Measurements from ENCODE around the gene ULK1. TPM values are rescaled to one million over a fixed set of nuclear protein-coding genes. Genes with fewer than 3 reads are reported as not detected.
"Not testable (repeated sequence)": the region's sequence is repeated elsewhere in the genome, so short reads cannot be mapped to it uniquely, and the experiment has no call there.

The ULK1 gene
- total and polyA plus RNA-seq, 3 experiments from 2014 or later: 0.98 to 22.8 (median 18.7) TPM

DNA sequence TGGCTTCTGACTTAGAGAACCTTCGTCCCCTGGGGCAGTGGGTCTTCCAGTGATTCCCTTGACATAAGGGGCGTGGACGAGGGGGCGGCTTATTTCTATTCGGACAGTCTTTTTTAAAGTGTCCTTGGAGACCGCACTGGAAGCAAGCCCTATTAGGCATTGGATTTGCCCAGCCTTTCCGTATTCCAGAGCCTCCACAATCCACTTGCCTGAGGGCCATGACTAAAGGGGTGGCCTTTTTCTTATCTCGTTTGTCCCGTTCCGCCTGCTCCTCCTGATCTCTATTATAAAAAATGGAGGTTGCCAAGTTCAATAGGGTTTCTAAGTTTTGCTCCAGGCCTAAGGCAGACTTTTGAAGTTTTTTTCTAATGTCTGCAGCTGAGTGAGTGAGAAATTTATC, 17.2 kb upstream of the ULK1 start:
- POLR2A ChIA-PET; H3K36me3 ChIP-seq (ENCODE audit: insufficient read depth, low read length); H3K9me3 ChIP-seq (ENCODE audit: low read length); H3K4me3 Mint-ChIP-seq; H3K4me1 Mint-ChIP-seq; CTCF ChIA-PET; H3K9me3 Mint-ChIP-seq; H3K36me3 Mint-ChIP-seq; H3K4me1 ChIP-seq (ENCODE audit: insufficient read depth, low read length); H3K27ac ChIP-seq (ENCODE audit: low read depth, low read length); H3K27me3 ChIP-seq (ENCODE audit: insufficient read depth, low read length, poor library complexity, severe bottlenecking); H3K4me3 ChIP-seq (ENCODE audit: low read length); DNase-seq: not testable (repeated sequence)
- peak overlapping the region in 1 of 8 donors; percentile 23 for H3K27ac Mint-ChIP-seq
- peaks cover 1 to 13% of the 10 kb centered on the region in 2 donors for H3K27me3 Mint-ChIP-seq

DNA sequence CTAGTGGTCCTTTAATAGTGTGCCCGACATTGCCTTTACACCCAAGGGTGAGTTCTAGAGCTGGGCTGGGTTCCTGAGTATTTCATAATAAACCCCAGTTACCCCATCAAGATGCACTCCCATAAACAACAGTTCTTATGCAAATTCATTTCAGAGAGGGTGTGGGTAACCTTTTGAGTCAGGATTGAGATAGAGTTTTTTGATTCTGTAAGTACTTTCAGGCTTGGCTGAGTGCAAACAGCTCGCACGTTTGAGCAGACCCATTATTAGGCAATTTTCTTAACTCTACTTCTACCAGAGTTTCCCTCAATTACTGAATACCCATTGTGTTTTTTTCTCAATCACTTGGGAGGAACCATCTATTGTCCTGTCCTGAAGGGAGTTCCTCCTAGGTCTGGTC, 16.0 kb upstream of the ULK1 start:
- H3K9me3 Mint-ChIP-seq; H3K9me3 ChIP-seq (ENCODE audit: low read length); H3K4me3 Mint-ChIP-seq; H3K27ac ChIP-seq (ENCODE audit: low read depth, low read length); H3K36me3 Mint-ChIP-seq; H3K36me3 ChIP-seq (ENCODE audit: insufficient read depth, low read length); CTCF ChIA-PET; H3K4me1 Mint-ChIP-seq; H3K27me3 ChIP-seq (ENCODE audit: insufficient read depth, low read length, poor library complexity, severe bottlenecking); DNase-seq; H3K27ac Mint-ChIP-seq; H3K4me1 ChIP-seq (ENCODE audit: insufficient read depth, low read length); POLR2A ChIA-PET; H3K4me3 ChIP-seq (ENCODE audit: low read length): not testable (repeated sequence)
- peaks cover 5 to 13% of the 10 kb centered on the region in 2 donors for H3K27me3 Mint-ChIP-seq

DNA sequence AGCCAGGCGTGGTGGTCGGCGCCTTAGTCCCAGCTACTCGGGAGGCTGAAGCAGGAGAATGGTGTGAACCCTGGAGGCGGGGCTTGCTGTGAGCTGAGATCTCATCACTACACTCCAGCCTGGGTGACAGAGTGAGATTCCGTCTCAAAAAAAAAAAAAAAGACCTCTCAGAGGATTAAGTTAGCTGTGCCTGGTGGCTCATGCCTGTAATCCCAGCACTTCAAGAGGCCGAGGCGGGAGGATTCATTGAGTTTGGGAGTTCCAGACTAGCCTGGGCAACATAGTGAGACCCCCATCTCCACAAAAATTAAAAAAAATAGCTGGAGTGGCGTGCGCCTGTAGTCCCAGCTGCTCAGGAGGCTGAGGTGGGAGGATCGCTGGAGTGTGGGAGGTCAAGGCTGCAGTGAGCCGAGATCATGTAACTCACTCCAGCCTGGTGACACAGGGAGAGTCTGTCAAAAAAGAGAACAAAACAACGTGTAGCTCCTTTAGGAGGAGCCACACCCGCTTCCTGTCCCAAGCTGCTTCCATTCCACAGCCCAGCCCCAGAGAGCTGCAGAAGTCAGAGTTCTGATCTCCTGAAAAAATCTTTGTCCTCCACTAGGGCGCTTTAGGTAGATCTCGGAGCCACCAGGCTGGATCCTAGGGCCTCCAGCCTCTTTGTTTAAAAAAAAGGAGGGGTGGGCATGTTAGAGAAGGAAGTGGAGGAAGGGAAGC, 11.5 kb upstream of the ULK1 start:
- H3K27me3 Mint-ChIP-seq: peaks cover 3 to 10% of the 10 kb centered on the region in 2 donors

DNA sequence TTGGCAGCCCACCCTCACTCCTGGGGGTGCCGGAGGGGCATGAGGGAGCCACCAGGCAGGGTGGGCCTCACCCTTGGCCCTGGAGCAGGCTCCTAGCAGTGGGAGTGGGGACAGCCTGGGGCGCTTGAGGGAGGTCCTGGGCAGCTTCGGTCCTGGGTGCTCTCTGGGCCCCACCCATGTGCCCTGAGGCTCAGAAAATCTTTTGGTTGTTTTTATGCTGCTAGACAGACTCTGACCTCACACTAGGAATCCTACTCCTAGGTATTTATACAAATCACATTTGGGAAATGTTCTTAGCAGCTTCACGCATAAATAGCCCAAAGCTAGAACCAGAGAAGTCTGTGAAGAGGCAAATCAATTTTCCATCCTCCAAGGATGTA, 10.9 kb upstream of the ULK1 start:
- no peaks in the 10 kb centered on the region for H3K27me3 ChIP-seq (ENCODE audit: insufficient read depth, low read length, poor library complexity, severe bottlenecking)
- POLR2A ChIA-PET: no interaction called here
- DNase-seq: no peak
- no peak overlapping the region for H3K27ac Mint-ChIP-seq
- H3K27ac ChIP-seq (ENCODE audit: low read depth, low read length): no peak overlapping the region
- CTCF ChIA-PET: no interaction called here
- peaks cover 3 to 10% of the 10 kb centered on the region in 2 donors for H3K27me3 Mint-ChIP-seq
- H3K4me3 Mint-ChIP-seq: no peak overlapping the region
- no peaks in the 10 kb centered on the region for H3K9me3 ChIP-seq (ENCODE audit: low read length)
- H3K36me3 ChIP-seq (ENCODE audit: insufficient read depth, low read length): no peaks in the 10 kb centered on the region
- peaks cover 0 to 7% (median 5%) of the 10 kb centered on the region in 5 donors for H3K9me3 Mint-ChIP-seq
- no peaks in the 10 kb centered on the region for H3K4me1 ChIP-seq (ENCODE audit: insufficient read depth, low read length)
- H3K4me3 ChIP-seq (ENCODE audit: low read length): no peak overlapping the region
- H3K4me1 Mint-ChIP-seq: no peaks in the 10 kb centered on the region
- peaks cover 0 to 5% (median 0%) of the 10 kb centered on the region in 3 donors for H3K36me3 Mint-ChIP-seq

More for the DNA sequence above, 11.5 kb upstream of the ULK1 start:
- ChIA-PET CTCF (no interaction called here), POLR2A (no interaction called here)
- no peaks in the 10 kb centered on the region for H3K9me3 ChIP-seq (ENCODE audit: low read length)
- no peak overlapping the region for H3K4me3 ChIP-seq (ENCODE audit: low read length)
- H3K36me3 Mint-ChIP-seq: peaks cover 0 to 5% (median 0%) of the 10 kb centered on the region in 3 donors
- H3K27me3 ChIP-seq (ENCODE audit: insufficient read depth, low read length, poor library complexity, severe bottlenecking): no peaks in the 10 kb centered on the region
- H3K4me3 Mint-ChIP-seq: no peak overlapping the region
- no peaks in the 10 kb centered on the region for H3K36me3 ChIP-seq (ENCODE audit: insufficient read depth, low read length)
- no peak overlapping the region for H3K27ac ChIP-seq (ENCODE audit: low read depth, low read length)
- H3K27ac Mint-ChIP-seq: no peak overlapping the region
- H3K9me3 Mint-ChIP-seq: peaks cover 0 to 7% (median 5%) of the 10 kb centered on the region in 5 donors
- no peaks in the 10 kb centered on the region for H3K4me1 Mint-ChIP-seq
- no peak for DNase-seq
- no peaks in the 10 kb centered on the region for H3K4me1 ChIP-seq (ENCODE audit: insufficient read depth, low read length)

DNA sequence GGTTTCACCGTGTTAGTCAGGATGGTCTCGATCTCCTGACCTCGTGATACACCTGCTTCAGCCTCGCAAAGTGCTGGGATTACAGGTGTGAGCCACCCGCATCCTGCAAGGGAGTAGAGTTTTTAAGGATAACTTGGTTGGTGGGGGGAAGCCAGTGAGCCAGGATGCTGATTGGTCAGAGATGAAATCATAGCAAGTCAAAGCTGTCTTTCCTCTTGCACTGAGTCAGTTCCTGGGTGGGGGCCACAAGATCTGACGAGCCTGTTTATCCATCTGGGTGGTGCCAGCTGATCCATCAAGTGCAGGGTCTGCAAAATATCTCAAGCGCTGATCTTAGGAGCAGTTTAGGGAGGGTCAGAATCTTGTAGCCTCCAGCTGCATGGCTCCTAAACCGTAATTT, 9.3 kb upstream of the ULK1 start:
- H3K4me3 ChIP-seq (ENCODE audit: low read length); DNase-seq; POLR2A ChIA-PET; H3K27ac ChIP-seq (ENCODE audit: low read depth, low read length); H3K9me3 Mint-ChIP-seq; H3K4me1 ChIP-seq (ENCODE audit: insufficient read depth, low read length); H3K36me3 ChIP-seq (ENCODE audit: insufficient read depth, low read length); H3K36me3 Mint-ChIP-seq; H3K9me3 ChIP-seq (ENCODE audit: low read length); H3K27me3 ChIP-seq (ENCODE audit: insufficient read depth, low read length, poor library complexity, severe bottlenecking); H3K4me1 Mint-ChIP-seq; H3K27me3 Mint-ChIP-seq; H3K4me3 Mint-ChIP-seq: not testable (repeated sequence)
- peak overlapping the region in 1 of 8 donors; percentile 57 for H3K27ac Mint-ChIP-seq
- CTCF ChIA-PET: interaction anchor here (1.0 kb wide), 1 partner anchor 20 kb away, joined by 3 read pairs; no protein-coding TSS in a partner anchor

DNA sequence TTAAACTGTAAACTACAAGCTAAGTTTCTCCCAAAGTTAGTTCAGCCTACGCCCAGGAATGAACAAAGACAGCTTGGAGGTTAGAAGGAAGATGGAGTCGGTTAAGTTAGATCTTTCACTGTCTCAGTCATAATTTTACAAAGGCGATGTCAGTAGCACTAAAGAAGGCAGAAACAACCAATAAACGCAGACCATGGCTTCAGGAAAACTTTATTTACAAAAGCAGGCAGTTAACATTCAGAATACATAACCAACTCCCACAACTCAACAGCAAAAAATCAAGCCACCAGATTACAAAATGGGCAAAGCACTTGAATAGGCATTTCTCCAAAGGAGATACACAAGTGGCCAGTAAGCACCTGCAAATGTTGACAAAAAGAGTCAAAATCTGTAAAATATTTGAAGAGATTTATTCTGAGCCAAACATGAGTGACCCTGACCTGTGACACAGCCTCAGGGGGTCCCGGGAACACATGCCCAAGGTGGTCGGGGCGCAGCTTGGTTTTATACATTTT, 8.8 kb upstream of the ULK1 start:
- H3K27me3 ChIP-seq (ENCODE audit: insufficient read depth, low read length, poor library complexity, severe bottlenecking): no peaks in the 10 kb centered on the region
- no peak overlapping the region for H3K4me3 ChIP-seq (ENCODE audit: low read length)
- POLR2A ChIA-PET: no interaction called here
- peaks cover 7% of the 10 kb centered on the region in 2 donors for H3K27me3 Mint-ChIP-seq
- no peak overlapping the region for H3K4me3 Mint-ChIP-seq
- no peaks in the 10 kb centered on the region for H3K9me3 ChIP-seq (ENCODE audit: low read length)
- no peaks in the 10 kb centered on the region for H3K4me1 ChIP-seq (ENCODE audit: insufficient read depth, low read length)
- peaks cover 0 to 7% (median 5%) of the 10 kb centered on the region in 5 donors for H3K9me3 Mint-ChIP-seq
- no peak overlapping the region for H3K27ac ChIP-seq (ENCODE audit: low read depth, low read length)
- peaks cover 0 to 5% (median 0%) of the 10 kb centered on the region in 3 donors for H3K36me3 Mint-ChIP-seq
- no peaks in the 10 kb centered on the region for H3K4me1 Mint-ChIP-seq
- no peak overlapping the region for H3K27ac Mint-ChIP-seq
- DNase-seq: no peak
- CTCF ChIA-PET: no interaction called here
- no peaks in the 10 kb centered on the region for H3K36me3 ChIP-seq (ENCODE audit: insufficient read depth, low read length)

DNA sequence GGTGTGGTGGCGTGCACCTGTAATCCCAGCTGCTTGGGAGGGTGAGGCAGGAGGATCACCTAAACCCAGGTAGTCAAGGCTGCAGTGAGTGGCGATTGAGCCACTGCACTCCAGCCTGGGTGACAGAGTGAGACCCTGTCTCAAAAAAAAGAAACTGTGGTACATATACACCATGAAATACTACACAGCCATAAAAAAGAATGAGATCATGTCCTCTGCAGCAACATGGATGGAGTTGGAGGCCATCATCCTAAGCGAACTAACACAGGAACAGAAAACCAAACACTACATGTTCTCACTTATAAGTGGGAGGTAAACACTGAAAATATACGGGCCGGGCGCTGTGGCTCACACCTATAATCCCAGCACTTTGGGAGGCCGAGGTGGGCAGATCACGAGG, 2.7 kb upstream of the ULK1 start:
- CTCF ChIA-PET; H3K4me1 ChIP-seq (ENCODE audit: insufficient read depth, low read length); DNase-seq; H3K36me3 Mint-ChIP-seq; POLR2A ChIA-PET; H3K27me3 ChIP-seq (ENCODE audit: insufficient read depth, low read length, poor library complexity, severe bottlenecking); H3K4me3 ChIP-seq (ENCODE audit: low read length); H3K27me3 Mint-ChIP-seq; H3K9me3 ChIP-seq (ENCODE audit: low read length); H3K36me3 ChIP-seq (ENCODE audit: insufficient read depth, low read length); H3K27ac ChIP-seq (ENCODE audit: low read depth, low read length); H3K9me3 Mint-ChIP-seq: not testable (repeated sequence)
- Mint-ChIP-seq H3K4me1 (peaks cover 5 to 14% (median 9%) of the 10 kb centered on the region in 3 donors), H3K4me3 (peak overlapping the region in 3 of 7 donors; percentile 3 to 81 (median 63)), H3K27ac (peak overlapping the region in 1 of 8 donors; percentile 63)

DNA sequence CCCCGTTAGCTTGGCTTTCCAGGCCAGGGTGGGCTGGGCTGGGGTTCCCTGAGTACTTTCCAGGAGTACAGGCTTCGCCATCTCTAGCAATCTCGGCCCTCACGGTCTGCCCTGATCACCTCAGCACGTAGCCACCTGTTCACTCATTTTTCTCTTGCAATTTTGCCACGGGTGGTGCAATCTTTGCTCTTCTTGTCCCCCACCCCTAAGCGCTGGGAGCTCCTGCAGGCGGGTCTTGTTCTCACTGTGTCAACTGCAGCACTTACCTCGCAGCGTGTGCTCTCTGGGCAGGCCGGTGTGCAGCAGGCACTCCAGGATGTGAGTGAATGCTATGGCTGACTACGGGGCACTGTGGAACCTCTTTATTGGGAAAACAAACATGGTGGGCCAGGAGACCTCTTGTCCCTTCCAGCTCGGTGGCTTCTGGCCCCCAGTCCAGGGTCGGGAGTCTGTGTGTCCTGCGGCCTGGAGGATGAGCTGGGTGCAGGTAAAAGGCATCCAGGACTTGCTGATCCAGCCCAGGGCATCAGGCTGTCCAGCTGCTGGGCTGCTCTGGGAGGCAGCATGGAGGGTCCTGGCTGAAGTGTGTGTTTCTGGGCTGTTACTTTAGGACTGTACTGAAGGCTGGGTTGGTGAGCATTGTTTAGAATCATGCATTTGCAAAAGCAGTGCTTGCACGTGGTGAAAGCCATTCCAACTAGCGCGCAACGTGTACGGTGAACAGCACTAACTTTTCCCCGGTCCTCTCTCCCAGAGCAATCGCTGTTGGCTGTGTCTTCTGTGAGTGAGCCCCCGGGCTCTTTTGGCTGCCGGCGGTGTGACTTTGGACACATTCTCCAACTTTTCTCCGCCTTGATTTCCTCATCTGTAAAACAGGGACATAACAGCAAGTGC, 1.5 kb upstream of the ULK1 start:
- H3K27ac Mint-ChIP-seq: peak overlapping the region in 5 of 8 donors; percentile 34 to 76 (median 50)
- Histone ChIP-seq H3K27me3 (ENCODE audit: insufficient read depth, low read length, poor library complexity, severe bottlenecking) (no peaks in the 10 kb centered on the region), H3K9me3 (ENCODE audit: low read length) (no peaks in the 10 kb centered on the region), H3K27ac (ENCODE audit: low read depth, low read length) (no peak overlapping the region), H3K36me3 (ENCODE audit: insufficient read depth, low read length) (no peaks in the 10 kb centered on the region), H3K4me3 (ENCODE audit: low read length) (no peak overlapping the region), H3K4me1 (ENCODE audit: insufficient read depth, low read length) (peaks cover 16% of the 10 kb centered on the region)
- DNase-seq: no peak
- peaks cover 0 to 7% (median 0%) of the 10 kb centered on the region in 3 donors for H3K36me3 Mint-ChIP-seq
- CTCF ChIA-PET: no interaction called here
- H3K4me1 Mint-ChIP-seq: peaks cover 9 to 22% (median 11%) of the 10 kb centered on the region in 3 donors
- H3K27me3 Mint-ChIP-seq: peaks cover 0 to 6% of the 10 kb centered on the region in 2 donors
- peak overlapping the region in 6 of 7 donors; percentile 33 to 82 (median 51) for H3K4me3 Mint-ChIP-seq
- H3K9me3 Mint-ChIP-seq: no peaks in the 10 kb centered on the region
- POLR2A ChIA-PET: no interaction called here
